Stomach smooth muscle (tissue), 2 donors: ENCODE results near the gene CHMP4B.

ENCODE experiments used
- H3K27ac ChIP-seq: one replicate; pipeline ENCODE4 v1.7.0; 2013; ENCODE audit warnings: mild to moderate bottlenecking, low read length, inconsistent platforms
- H3K27me3 ChIP-seq, 2 donors: one replicate each; pipeline ENCODE4 v1.7.0; 2013; ENCODE audit warnings: low read length in 2 of 2; ENCODE audit not compliant: insufficient read depth in 2 of 2, control insufficient read depth in 1 of 2
- H3K36me3 ChIP-seq, 2 donors: one replicate each; pipeline ENCODE4 v1.7.0; 2013; ENCODE audit warnings: low read length in 2 of 2; ENCODE audit not compliant: control insufficient read depth in 2 of 2, insufficient read depth in 2 of 2
- H3K4me1 ChIP-seq: one replicate; pipeline ENCODE4 v1.7.0; 2013; ENCODE audit warnings: low read length; ENCODE audit not compliant: control insufficient read depth, insufficient read depth
- H3K4me3 ChIP-seq, 2 donors: one replicate each; pipeline ENCODE4 v1.7.0; 2013; ENCODE audit warnings: low read length in 2 of 2
- H3K9ac ChIP-seq, 2 donors: one replicate each; pipeline ENCODE4 v1.7.0; 2013; ENCODE audit warnings: low read length in 2 of 2, mild to moderate bottlenecking in 1 of 2
- H3K9me3 ChIP-seq, 2 donors: one replicate each; pipeline ENCODE4 v1.7.0; 2013; ENCODE audit warnings: low read length in 2 of 2; ENCODE audit not compliant: control insufficient read depth in 2 of 2
- donor health status: healthy.
- donor health status: Pancreatic carcinoma.

CHMP4B gene

GRCh38 chr20:33851842-33852466, 40.8 kb downstream of the CHMP4B start:
- H3K36me3 ChIP-seq: peaks cover 46 to 66% of the 10 kb centered on the region in 2 donors
- H3K27me3 ChIP-seq: no peaks in the 10 kb centered on the region
- H3K9ac ChIP-seq: no peak overlapping the region
- no peaks in the 10 kb centered on the region for H3K9me3 ChIP-seq
- H3K27ac ChIP-seq: no peak overlapping the region
- no peak overlapping the region for H3K4me3 ChIP-seq
- peaks cover 8% of the 10 kb centered on the region for H3K4me1 ChIP-seq

DNA sequence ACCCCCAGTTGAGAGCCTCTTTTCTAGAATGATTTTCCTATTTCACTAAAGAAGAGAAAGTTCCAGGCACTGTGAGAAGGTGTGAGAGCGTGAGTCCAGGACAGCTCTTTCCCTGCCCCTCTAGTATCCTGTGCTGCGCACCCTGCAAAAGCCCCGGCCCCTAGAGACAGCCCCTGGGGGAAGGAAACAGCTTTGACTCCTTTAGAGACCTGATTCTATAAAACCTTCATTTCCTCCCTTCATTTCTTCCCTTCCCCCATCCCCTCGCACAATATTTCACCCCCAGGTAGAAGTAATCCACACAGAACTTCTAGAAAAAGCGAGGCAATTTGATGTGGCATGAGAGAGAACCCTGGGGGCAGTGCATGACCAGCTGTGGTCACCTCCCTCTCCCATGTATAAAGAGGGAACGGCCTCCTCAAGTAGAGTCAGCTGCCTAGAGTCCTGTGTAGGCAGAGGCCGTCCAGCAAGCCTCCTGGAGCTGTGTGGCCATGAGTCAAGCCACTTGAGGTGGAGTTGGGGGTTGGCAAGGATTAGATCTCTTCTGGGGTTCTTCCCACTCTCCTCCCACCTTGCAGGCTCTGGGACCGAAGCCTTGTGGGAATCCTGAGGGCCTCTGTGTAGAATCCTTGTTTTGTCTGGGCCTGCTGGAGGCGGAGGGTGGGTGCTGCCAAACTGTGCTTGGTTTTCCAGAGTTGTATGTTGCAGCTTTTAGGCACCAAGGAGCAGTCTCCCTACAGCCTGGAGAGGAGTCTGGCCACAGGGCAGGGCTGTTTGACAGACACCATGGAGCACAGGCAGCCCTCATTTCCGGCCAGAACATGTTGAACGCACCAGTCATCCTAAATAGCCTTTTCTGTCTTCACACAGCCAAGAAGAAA, 41.7 kb downstream of the CHMP4B start:
- no peak overlapping the region for H3K9ac ChIP-seq
- no peaks in the 10 kb centered on the region for H3K27me3 ChIP-seq
- H3K9me3 ChIP-seq: no peaks in the 10 kb centered on the region
- no peak overlapping the region for H3K27ac ChIP-seq
- H3K36me3 ChIP-seq: peaks cover 46 to 66% of the 10 kb centered on the region in 2 donors
- H3K4me3 ChIP-seq: no peak overlapping the region
- peaks cover 4% of the 10 kb centered on the region for H3K4me1 ChIP-seq

GRCh38 chr20:33853507-33853813, 42.3 kb downstream of the CHMP4B start:
- Histone ChIP-seq H3K27ac (no peak overlapping the region), H3K4me1 (peaks cover 4% of the 10 kb centered on the region), H3K4me3 (no peak overlapping the region), H3K9ac (no peak overlapping the region), H3K27me3 (no peaks in the 10 kb centered on the region), H3K36me3 (peaks cover 52 to 61% of the 10 kb centered on the region in 2 donors), H3K9me3 (no peaks in the 10 kb centered on the region)

DNA sequence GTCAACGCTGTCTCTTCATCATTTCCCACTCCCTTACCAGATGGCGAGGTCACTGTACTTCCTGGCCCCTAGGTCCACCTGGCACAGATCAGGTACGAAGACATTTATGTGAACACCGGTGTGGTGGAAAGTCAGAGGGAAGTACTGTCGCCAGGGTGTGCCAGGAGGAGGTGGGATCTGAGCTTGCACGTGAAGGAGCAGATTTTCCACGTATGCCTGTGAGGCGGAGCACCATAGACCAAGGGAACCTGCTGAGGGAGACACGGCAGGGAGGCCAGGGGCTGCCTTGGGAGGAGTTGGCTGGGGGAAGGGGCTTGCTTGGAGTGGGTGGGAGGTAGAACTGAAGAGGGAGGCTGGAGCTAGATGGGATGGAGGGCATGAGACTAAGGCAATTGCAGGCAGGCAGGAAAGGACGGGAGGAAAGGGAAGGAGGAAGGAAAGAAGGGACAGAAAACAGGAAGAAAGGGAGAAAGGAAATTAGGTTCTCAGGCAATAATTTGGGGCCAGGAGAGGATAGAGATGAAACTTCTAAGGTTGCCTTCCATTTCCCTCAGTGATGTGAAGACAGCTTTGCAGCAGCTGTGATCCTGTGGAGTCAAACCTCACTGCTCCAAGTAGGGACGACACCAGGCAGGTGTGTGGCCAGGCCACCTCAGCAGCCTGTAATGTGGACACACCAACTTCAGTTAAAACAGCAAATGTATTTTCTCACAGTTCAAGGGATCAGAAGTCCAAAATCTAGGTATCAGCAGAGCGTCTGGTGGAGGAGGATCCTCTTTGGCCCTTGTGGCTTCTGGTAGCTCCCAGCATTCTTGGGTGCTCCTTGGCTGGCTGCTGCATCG, 46.8 kb downstream of the CHMP4B start:
- H3K27me3 ChIP-seq: no peaks in the 10 kb centered on the region
- no peak overlapping the region for H3K9ac ChIP-seq
- H3K36me3 ChIP-seq: peaks cover 26 to 28% of the 10 kb centered on the region in 2 donors
- no peaks in the 10 kb centered on the region for H3K9me3 ChIP-seq
- H3K4me1 ChIP-seq: peaks cover 11% of the 10 kb centered on the region
- H3K27ac ChIP-seq: no peak overlapping the region
- H3K4me3 ChIP-seq: no peak overlapping the region

DNA sequence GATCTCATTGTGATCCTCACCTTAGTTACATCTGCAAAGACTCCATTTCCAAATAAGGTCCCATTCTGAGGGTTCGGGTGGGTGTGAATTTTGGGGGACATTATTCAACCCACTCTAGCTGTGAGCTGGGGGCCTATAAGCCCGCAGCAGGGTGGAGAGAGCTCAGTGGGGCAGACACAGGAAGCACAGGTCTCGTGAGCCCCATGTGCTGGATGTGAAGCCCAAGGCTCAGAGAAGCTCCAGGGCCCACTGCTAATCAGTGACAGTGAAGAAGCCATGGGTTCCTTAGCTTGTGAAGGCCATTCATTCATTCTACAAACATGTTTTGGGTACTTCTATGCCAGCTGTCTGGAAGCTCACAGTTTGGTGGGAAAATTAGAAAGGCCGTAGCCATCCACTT, 47.5 kb downstream of the CHMP4B start:
- Histone ChIP-seq H3K9me3 (no peaks in the 10 kb centered on the region), H3K9ac (no peak overlapping the region), H3K4me1 (peaks cover 14% of the 10 kb centered on the region), H3K4me3 (no peak overlapping the region), H3K27ac (no peak overlapping the region), H3K27me3 (no peaks in the 10 kb centered on the region), H3K36me3 (peaks cover 21 to 24% of the 10 kb centered on the region in 2 donors)

DNA sequence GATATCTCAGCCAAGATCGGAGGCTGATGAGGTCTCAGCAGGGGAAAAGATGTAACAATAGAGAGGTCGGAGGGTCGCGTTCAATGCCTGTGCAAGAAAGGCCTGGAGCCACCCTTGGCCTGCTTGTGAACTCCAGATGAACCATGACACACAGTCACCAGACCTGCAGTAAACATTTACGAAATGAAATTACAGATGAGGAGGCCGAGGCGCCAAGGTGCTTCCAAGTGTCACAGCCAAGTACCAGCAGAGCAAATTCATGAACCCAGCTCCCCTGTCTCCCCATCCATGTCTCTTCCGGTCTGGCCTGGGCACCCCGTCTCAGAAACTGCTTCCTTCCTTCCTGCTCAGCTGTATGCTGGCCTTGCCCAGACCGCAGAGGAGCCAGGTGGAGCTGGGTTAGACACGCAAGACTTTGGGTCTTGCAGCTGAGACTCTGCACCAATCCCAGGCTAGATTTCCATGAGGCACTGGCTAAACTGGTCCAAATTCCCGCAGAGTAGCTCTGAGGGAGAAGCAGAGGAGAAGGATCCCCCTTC, 48.1 kb downstream of the CHMP4B start:
- Histone ChIP-seq H3K36me3 (peaks cover 15 to 21% of the 10 kb centered on the region in 2 donors), H3K9ac (no peak overlapping the region), H3K9me3 (no peaks in the 10 kb centered on the region), H3K4me3 (no peak overlapping the region), H3K4me1 (peaks cover 14% of the 10 kb centered on the region), H3K27me3 (no peaks in the 10 kb centered on the region), H3K27ac (no peak overlapping the region)

DNA sequence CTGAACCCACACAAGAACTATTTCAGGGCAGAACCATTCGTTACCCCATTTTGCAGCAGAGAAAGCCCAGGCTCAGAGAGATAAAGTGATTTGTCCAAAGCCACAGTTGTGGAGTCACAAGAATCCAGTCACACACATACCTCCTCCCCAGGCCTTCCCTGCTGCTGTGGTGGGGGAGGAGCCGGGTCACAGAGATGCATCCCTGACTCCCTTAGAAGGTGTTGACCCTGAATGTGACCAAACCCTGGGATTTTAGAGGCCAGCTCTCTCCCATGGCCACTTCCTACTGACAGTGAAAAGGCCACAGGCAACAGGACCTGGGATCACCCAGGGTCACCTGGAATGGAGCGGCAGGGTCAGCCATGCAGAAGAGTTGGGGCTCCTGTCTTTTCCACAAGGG, 48.6 kb downstream of the CHMP4B start:
- Histone ChIP-seq H3K4me3 (no peak overlapping the region), H3K36me3 (peaks cover 10 to 16% of the 10 kb centered on the region in 2 donors), H3K9me3 (no peaks in the 10 kb centered on the region), H3K9ac (no peak overlapping the region), H3K4me1 (peaks cover 13% of the 10 kb centered on the region), H3K27ac (no peak overlapping the region), H3K27me3 (no peaks in the 10 kb centered on the region)

GRCh38 chr20:33861458-33861857, 50.3 kb downstream of the CHMP4B start:
- Histone ChIP-seq H3K27me3 (no peaks in the 10 kb centered on the region), H3K4me1 (peaks cover 10% of the 10 kb centered on the region), H3K27ac (no peak overlapping the region), H3K9me3 (no peaks in the 10 kb centered on the region), H3K36me3 (peaks cover 3 to 12% of the 10 kb centered on the region in 2 donors), H3K4me3 (no peak overlapping the region), H3K9ac (no peak overlapping the region)

DNA sequence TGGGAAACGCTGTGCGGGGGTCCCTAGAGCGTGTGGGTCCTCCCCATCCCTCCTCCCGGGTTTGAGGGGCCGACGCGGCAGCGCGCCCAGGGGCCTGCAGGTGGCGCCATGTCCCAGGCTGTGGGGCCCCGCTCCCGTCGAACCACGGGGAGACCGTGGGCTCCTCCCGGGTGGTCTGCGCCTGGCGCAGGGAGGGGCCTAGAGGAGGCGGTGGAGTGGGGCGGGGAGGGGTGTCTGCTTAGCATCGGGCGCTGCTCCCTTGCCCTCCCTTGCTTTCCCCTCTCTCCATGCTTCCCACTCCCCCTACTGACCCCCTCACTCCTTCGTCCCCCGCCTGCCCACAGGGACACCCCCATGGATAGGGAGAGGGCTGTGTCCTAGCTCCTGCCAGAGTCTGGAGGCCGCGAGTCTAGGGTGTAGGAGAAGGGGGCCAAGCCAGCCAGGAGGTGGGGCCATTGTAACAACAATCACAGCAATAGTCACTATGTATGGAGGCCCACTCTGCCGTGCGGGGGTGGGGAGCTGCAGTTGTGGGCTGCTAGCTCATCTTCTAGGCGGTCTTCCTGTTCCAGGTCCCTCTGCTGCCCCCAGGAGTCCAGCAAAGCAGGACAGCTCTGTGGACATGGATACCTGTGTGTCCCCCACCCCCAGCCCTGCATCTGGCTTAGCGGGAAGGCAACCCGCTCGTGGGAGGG, 51.7 kb downstream of the CHMP4B start:
- Histone ChIP-seq H3K4me3 (peak overlapping the region; percentile 43 to 47), H3K4me1 (peaks cover 10% of the 10 kb centered on the region), H3K36me3 (peaks cover 0 to 7% of the 10 kb centered on the region in 2 donors), H3K27me3 (no peaks in the 10 kb centered on the region), H3K9me3 (no peaks in the 10 kb centered on the region), H3K9ac (peak overlapping the region; percentile 21 to 59), H3K27ac (no peak overlapping the region)
